GM10266 (cell line): ENCODE results near the gene TEAD4.

ENCODE experiments used
- DNase-seq: peaks from one replicate; pipeline ENCODE4 v3.0.0; 2012; ENCODE audit errors: extremely low spot score
- TF ChIP-seq, protein P1 (sequence below): IDR thresholded peaks from 2 replicates; pipeline ENCODE4 v1.5.1; 2012; ENCODE audit warnings: mild to moderate bottlenecking, low read depth; ENCODE audit not compliant: control insufficient read depth, insufficient read depth; ENCODE audit errors: missing control alignments

The TEAD4 gene

DNA sequence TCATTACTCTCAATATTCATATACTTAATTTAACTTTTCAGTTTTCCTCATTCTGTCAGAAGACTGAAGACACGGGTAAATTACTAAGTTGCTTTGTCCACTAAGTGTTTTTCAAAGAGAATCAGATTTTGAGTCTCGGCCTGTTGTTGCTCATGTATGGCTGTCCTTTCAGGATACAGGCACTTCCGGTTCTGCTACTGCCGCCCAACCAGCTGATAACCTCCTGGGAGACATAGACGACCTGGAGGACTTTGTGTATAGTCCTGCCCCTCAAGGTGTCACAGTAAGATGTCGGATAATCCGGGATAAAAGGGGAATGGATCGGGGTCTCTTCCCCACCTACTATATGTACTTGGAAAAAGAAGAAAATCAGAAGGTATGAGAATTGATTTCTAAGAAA lies 28.3 kb upstream of the TEAD4 start:
- no peak for DNase-seq
- TF ChIP-seq, protein P1, sequence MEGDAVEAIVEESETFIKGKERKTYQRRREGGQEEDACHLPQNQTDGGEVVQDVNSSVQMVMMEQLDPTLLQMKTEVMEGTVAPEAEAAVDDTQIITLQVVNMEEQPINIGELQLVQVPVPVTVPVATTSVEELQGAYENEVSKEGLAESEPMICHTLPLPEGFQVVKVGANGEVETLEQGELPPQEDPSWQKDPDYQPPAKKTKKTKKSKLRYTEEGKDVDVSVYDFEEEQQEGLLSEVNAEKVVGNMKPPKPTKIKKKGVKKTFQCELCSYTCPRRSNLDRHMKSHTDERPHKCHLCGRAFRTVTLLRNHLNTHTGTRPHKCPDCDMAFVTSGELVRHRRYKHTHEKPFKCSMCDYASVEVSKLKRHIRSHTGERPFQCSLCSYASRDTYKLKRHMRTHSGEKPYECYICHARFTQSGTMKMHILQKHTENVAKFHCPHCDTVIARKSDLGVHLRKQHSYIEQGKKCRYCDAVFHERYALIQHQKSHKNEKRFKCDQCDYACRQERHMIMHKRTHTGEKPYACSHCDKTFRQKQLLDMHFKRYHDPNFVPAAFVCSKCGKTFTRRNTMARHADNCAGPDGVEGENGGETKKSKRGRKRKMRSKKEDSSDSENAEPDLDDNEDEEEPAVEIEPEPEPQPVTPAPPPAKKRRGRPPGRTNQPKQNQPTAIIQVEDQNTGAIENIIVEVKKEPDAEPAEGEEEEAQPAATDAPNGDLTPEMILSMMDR, result no peak

DNA sequence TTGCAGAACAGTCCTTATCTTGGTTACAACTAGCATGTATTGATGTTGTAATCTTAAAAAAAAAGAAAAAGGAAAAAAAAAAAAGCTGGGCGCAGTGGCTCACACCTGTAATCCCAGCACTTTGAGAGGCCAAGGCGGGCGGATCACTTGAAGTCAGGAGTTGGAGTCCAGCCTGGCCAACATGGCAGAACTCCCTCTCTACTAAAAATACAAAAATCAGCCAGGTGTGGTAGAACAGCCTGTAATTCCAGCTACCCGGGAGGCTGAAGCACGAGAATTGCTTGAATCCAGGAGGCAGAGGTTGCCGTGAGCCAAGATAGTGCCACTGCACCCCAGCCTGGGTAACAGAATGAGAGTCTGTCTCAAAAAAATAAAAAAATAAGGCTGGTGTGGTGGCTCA lies 25.6 kb upstream of the TEAD4 start:
- TF ChIP-seq, protein P1, result no peak
- DNase-seq, result no peak

DNA sequence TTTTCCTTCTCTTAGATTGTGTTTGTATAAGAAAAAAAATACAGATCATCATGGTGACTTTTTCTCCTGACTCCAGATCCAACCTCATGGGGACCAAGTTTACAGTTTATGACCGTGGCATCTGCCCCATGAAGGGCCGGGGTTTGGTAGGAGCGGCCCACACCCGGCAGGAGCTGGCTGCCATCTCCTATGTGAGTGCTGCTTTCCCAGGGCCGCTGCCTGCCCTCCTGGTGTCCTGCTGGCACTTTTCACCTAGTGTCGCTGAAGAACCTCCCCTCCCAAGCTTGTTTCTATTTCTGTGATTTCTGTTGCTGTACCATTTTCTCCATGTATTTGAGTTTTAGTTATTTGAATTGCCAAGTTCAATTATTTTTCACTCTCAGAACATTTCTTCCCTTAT lies 24.8 kb upstream of the TEAD4 start:
- TF ChIP-seq, protein P1, result no peak
- no peak for DNase-seq

DNA sequence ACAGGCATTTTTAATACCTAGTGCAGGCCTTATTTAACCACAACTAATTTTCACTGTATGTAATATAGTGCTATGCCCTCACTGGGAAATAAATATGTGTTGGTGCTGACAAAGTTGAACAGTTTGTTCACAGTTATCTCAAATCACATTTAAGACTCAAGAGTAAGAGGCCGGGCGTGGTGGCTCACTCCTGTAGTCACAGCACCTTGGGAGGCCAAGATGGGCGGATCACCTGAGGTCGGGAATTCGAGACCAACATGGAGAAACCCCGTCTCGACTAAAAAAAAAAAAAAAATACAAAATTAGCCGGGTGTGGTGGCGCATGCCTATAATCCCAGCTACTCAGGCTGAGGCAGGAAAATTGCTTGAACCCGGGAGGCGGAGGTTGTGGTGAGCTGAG lies 22.9 kb upstream of the TEAD4 start:
- no peak for DNase-seq
- TF ChIP-seq, protein P1, result no peak

DNA sequence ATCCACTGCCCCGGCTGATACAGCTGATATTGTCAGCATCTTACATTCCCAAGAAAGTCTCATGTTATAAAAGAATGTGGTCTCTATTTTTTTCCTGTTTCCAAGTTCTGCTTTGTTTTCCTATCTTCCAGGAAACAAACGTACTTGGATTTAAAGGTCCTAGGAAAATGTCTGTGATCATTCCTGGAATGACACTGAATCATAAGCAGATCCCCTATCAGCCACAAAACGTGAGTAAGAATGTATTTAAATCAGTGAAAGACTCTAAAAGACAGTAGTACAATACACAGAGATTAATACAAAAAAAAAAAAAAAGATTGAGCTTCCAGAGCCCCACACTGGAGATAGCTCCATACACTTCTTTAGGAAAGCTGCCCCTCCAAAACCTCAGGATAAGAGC lies 21.7 kb upstream of the TEAD4 start:
- no peak for DNase-seq
- TF ChIP-seq, protein P1, result no peak

DNA sequence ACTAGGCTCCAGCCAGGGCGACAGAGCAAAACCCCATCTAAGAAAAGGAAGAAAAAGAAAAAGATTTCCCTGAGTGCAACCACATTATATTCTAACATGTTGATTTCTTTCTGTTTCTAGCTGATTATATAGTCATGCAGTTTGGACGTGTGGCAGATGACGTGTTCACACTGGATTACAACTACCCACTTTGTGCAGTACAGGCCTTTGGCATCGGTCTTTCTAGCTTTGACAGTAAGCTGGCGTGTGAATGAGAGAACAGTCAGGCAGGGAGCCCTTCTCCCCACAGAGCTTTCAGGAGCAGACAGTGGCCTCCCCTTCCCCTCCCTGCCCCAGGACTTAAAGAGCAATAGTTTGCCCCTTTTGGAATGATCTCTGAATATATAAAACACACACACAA lies 20.0 kb upstream of the TEAD4 start:
- no peak for DNase-seq
- TF ChIP-seq, protein P1, result no peak

DNA sequence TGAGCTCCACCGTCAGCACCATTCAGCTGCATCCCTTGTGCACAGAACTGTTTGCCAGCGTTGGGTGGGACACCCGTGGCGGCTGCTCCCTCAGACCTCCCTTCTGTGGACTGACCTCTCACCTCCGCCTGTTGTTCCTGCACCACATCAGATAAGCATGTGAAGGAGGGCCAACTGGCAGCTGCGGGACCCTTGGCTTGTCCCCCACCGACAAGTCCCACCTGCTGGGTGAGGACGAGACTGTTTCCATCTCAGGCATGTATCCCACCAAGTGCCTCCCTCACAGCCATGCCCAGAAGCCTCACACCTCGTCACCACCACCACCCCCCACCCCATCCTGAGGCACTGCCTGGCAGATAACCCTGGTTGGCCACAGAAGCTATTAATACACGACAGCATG lies 18.6 kb upstream of the TEAD4 start:
- no peak for DNase-seq
- TF ChIP-seq, protein P1, result no peak

DNA sequence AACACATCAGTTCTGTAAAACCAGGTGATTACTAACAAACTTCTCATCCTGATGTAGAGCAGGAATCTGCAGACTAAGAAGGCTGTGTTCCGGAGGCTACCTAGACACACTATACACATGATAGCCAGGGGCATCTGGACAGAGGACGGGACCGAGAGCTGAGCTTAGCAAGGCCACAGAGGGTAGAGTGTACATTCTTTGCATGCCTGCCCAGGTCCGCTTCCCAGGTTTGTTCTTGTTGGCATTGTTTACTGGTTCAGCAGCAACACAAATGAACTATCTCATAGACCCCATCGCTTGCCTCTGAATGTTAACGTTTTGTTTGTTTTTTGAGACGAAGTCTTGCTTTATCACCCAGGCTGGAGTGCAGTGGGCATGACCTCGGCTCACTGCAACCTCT lies 17.7 kb upstream of the TEAD4 start:
- TF ChIP-seq, protein P1, result no peak
- DNase-seq, result no peak
